CD4-positive, alpha-beta T cell treated with Interleukin-1 beta for 1 hour (primary cell): ENCODE results near the gene CDH4.

Source experiments
- DNase-seq, 2 donors: peaks; one replicate each; pipeline ENCODE4 v3.0.0-alpha.2; 2020 to 2022

The CDH4 gene

GRCh38 chr20:61817575-61817974 lies 565.5 kb downstream of the CDH4 start:
- DNase-seq: no peak

- no peak for DNase-seq
These were observed 566.9 kb downstream of the CDH4 start for GRCh38 chr20:61818746-61819573.

GRCh38 chr20:61819574-61819846 lies 567.4 kb downstream of the CDH4 start:
- DNase-seq: no peak

- no peak for DNase-seq
These were observed 568.1 kb downstream of the CDH4 start for GRCh38 chr20:61819921-61820825.

- DNase-seq: no peak
These were observed 569.7 kb downstream of the CDH4 start for GRCh38 chr20:61821735-61822134.

- DNase-seq: no peak
These were observed 570.3 kb downstream of the CDH4 start for GRCh38 chr20:61822396-61822795.

GRCh38 chr20:61823242-61823641 lies 571.2 kb downstream of the CDH4 start:
- DNase-seq: no peak

GRCh38 chr20:61828891-61829290 lies 576.8 kb downstream of the CDH4 start:
- DNase-seq: no peak

- no peak for DNase-seq
These were observed 577.5 kb downstream of the CDH4 start for GRCh38 chr20:61829526-61829925.

- no peak for DNase-seq
These were observed 578.3 kb downstream of the CDH4 start for GRCh38 chr20:61830241-61830930.

- no peak for DNase-seq
These were observed 578.9 kb downstream of the CDH4 start for GRCh38 chr20:61830991-61831390.

GRCh38 chr20:61832181-61832580 lies 580.1 kb downstream of the CDH4 start:
- DNase-seq: no peak

GRCh38 chr20:61833807-61834610 lies 581.9 kb downstream of the CDH4 start:
- no peak for DNase-seq

- no peak for DNase-seq
These were observed 583.2 kb downstream of the CDH4 start for GRCh38 chr20:61835301-61835700.

- no peak for DNase-seq
These were observed 583.8 kb downstream of the CDH4 start for GRCh38 chr20:61835791-61836350.

- no peak for DNase-seq
These were observed 585.1 kb downstream of the CDH4 start for GRCh38 chr20:61837200-61837599.

GRCh38 chr20:61839223-61839911 lies 587.3 kb downstream of the CDH4 start:
- no peak for DNase-seq

GRCh38 chr20:61839912-61840778 lies 588.1 kb downstream of the CDH4 start:
- DNase-seq: no peak

- DNase-seq: no peak
These were observed 588.9 kb downstream of the CDH4 start for GRCh38 chr20:61840779-61841455.

GRCh38 chr20:61841551-61841950 lies 589.5 kb downstream of the CDH4 start:
- DNase-seq: no peak
